Heart left ventricle (tissue), 16 donors: ENCODE data around the gene OSCP1. TPM values are rescaled to one million over a fixed set of nuclear protein-coding genes. Genes with fewer than 3 reads are reported as not detected.

Source experiments
- ATAC-seq, 4 donors: fragments of 200-7000 bp; cut with Tn5 transposase; one replicate each; pipeline ENCODE4 v1.9.1; 2020 to 2022; ENCODE audit warnings: moderate library complexity in 4 of 4, mild to moderate bottlenecking in 3 of 4, moderate number of reproducible peaks in 1 of 4
- DNase-seq, 5 donors: peaks; one replicate each; pipeline ENCODE4 v3.0.0-alpha.2; 2020
- H3K27ac ChIP-seq, 12 donors: fragments of 200-600 bp; sonication (generic) in 4 of 12; one replicate each; pipeline versions ENCODE4 v1.5.0 to v1.8.0; 2016 to 2022; ENCODE audit warnings: mild to moderate bottlenecking in 2 of 12
- H3K27me3 ChIP-seq, 9 donors: fragments of 200-600 bp; sonication (generic) in 2 of 9; one replicate each; pipeline versions ENCODE4 v1.5.1 to v1.8.0; 2016 to 2022; ENCODE audit warnings: mild to moderate bottlenecking in 3 of 9
- H3K36me3 ChIP-seq, 9 donors: fragments of 200-600 bp; sonication (generic) in 2 of 9; one replicate each; pipeline versions ENCODE4 v1.5.0 to v1.8.0; 2018 to 2022; ENCODE audit warnings: mild to moderate bottlenecking in 2 of 9
- H3K4me1 ChIP-seq, 12 donors: fragments of 200-600 bp; sonication (generic) in 4 of 12; one replicate each; pipeline versions ENCODE4 v1.5.0 to v1.8.0; 2016 to 2022; ENCODE audit warnings: mild to moderate bottlenecking in 3 of 12
- H3K4me3 ChIP-seq, 12 donors: fragments of 200-600 bp; sonication (generic) in 4 of 12; one replicate each; pipeline versions ENCODE4 v1.5.0 to v1.8.0; 2017 to 2022; ENCODE audit warnings: mild to moderate bottlenecking in 9 of 12, moderate library complexity in 4 of 12
- H3K9me3 ChIP-seq, 12 donors: fragments of 200-600 bp; sonication (generic) in 4 of 12; one replicate each; pipeline versions ENCODE4 v1.5.0 to v1.8.0; 2016 to 2022; ENCODE audit warnings: mild to moderate bottlenecking in 1 of 12
- CTCF ChIP-seq, 12 donors: fragments of 200-600 bp; sonication (generic) in 4 of 12; IDR thresholded peaks; one replicate each; pipeline versions ENCODE4 v1.5.0 to v1.8.0; 2018 to 2022; ENCODE audit warnings: antibody characterized with exemption in 12 of 12, mild to moderate bottlenecking in 5 of 12
- POLR2A ChIP-seq, 2 donors: fragments of 450-650 bp; IDR thresholded peaks; one replicate each; pipeline ENCODE4 v1.6.1; 2017; ENCODE audit warnings: antibody characterized with exemption in 2 of 2, mild to moderate bottlenecking in 2 of 2, moderate library complexity in 2 of 2
- WGBS, 4 donors: extraction: QIAGEN DNeasy Blood & Tissue Kit in 2 of 4; methylation state at CpG; one replicate each; pipeline versions ENCODE4 v1.1.5 to v1.1.7; 2013 to 2018; 5-methylcytosine and 5-hydroxymethylcytosine counted together
- intact Hi-C, 10 donors: fragments of 100-400 bp; cut with DNase I; formaldehyde crosslinking; loops; one replicate each; pipeline versions ENCODE4 v1.11.1 to v1.14.2; 2022
- polyA plus RNA-seq, 2 donors: library from polyadenylated mRNA; stranded (reverse); fragments of 200-250 nt; gene quantifications; one replicate each; pipeline ENCODE4 v1.2.3, GENCODE V29; 2013
- total RNA-seq, 9 donors: library from RNA; depleted of rRNA in 2 of 9; stranded (reverse); fragments of >200 nt in 2 of 9; fragmentation: NEBNext Ultra II Directional in 3 of 9; extraction: Animal tissue kit (Norgen Biotek cat#: 25700) in 3 of 9; gene quantifications; one replicate each; pipeline versions ENCODE4 v1.1.0 to v1.2.4, GENCODE V29; 2016 to 2023
- donor health status: ischemic (EF 13 %, LVEDD 7.1; RV severe dilation, severe dysfunction).
- donor health status: healthy with polysubstance abuse.
- donor health status: DM: no; HTN: yes; CAD: no.
- donor health status: DM: no; HTN: no; CAD: no.
- donor health status: ischemic (EF 25% LVEDD 6.9; RV normal size, moderate dysfunction).
- donor health status: ischemic (EF 25% LVEDD 5.7; RV mildly dilated, moderate dysfunction).
- donor health status: healthy.
- donor health status: DM: yes; HTN: yes; CAD: no.
- donor health status: ischemic (EF 35%, LVEDD 5.7; RV mildly dilated, moderate dysfunction).
- donor health status: nonischemic (EF 11% LVEDD 7.7; RV severe dilation, severe dysfunction).
- donor health status: DM: yes; HTN: yes; CAD: no.
- donor health status: PGD.
- donor health status: ischemic (EF 29% LVEDD 5.4; RV normal size, mild dysfunction).
- donor health status: nonischemic (EF 23%, LVEDD 6.1; RV moderate dilation, normal function).

Gene OSCP1
- total and polyA plus RNA-seq, 11 donors: 3.8 to 11.5 (median 6.0) TPM

GRCh38 chr1:36396359-36396758 lies 53.9 kb downstream of the OSCP1 start:
- 80 to 82% (median 81%) methylated on average over 6 of the region's 6 CpGs for WGBS, 4 donors
- Histone ChIP-seq H3K4me3 (peak overlapping the region in 6 of 12 donors; percentile 68 to 90 (median 76)), H3K27ac (peak overlapping the region in 4 of 12 donors; percentile 4 to 95 (median 92))

DNA sequence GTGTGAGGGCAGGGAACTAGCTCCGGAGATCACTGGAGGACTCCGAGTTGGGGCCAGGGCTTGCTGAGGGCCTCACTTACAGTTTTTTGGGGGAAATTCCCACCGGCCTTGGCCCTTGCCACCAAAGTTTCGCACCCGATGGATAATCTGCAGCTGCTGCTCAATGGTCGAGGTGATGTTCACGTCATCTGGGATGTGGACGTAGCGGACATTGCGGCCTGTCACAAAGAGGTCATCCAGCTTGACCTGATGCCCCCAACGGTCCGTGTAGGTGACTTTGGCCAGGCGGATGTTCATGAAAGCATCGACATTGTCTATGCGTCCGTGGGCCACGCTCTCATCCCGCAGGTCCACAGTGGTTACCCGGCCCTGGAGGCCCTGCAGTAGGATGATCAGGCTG lies 56.6 kb downstream of the OSCP1 start:
- no peak for ATAC-seq
- Histone ChIP-seq H3K36me3 (peaks cover 0 to 47% (median 40%) of the 10 kb centered on the region in 9 donors), H3K4me1 (peaks cover 0 to 53% (median 23%) of the 10 kb centered on the region in 12 donors), H3K27ac (no peak overlapping the region), H3K9me3 (no peaks in the 10 kb centered on the region), H3K27me3 (no peaks in the 10 kb centered on the region), H3K4me3 (no peak overlapping the region)
- WGBS, 4 donors: 93 to 95% (median 95%) methylated on average over 17 to 19 of the region's 19 CpGs
- no peak for TF ChIP-seq CTCF (IDR thresholded peaks at IDR 0.05)
- no peak for TF ChIP-seq POLR2A (IDR thresholded peaks at IDR 0.05)
- DNase-seq: peak in 1 of 5 donors; percentile 7
- intact Hi-C loops: no loop called here

More at GRCh38 chr1:36396359-36396758, 53.9 kb downstream of the OSCP1 start:
- H3K27me3 ChIP-seq: no peaks in the 10 kb centered on the region
- ATAC-seq: no peak
- TF ChIP-seq POLR2A (IDR thresholded peaks at IDR 0.05) (no peak), CTCF (IDR thresholded peaks at IDR 0.05) (no peak)
- peaks cover 0 to 36% (median 14%) of the 10 kb centered on the region in 12 donors for H3K4me1 ChIP-seq
- DNase-seq: no peak
- intact Hi-C loops: loop anchor here in 1 of 10 donors (5.0 kb wide), 1 partner anchor 174 kb away; the partner anchor contains the start of gene THRAP3
- H3K36me3 ChIP-seq: peaks cover 0 to 30% (median 27%) of the 10 kb centered on the region in 9 donors
- no peaks in the 10 kb centered on the region for H3K9me3 ChIP-seq

GRCh38 chr1:36392836-36393235 lies 57.4 kb downstream of the OSCP1 start:
- intact Hi-C loops: no loop called here
- Histone ChIP-seq H3K27me3 (no peaks in the 10 kb centered on the region), H3K4me3 (no peak overlapping the region), H3K9me3 (no peaks in the 10 kb centered on the region), H3K27ac (no peak overlapping the region), H3K36me3 (peaks cover 0 to 47% (median 40%) of the 10 kb centered on the region in 9 donors), H3K4me1 (peaks cover 0 to 54% (median 21%) of the 10 kb centered on the region in 12 donors)
- no peak for TF ChIP-seq CTCF (IDR thresholded peaks at IDR 0.05)
- TF ChIP-seq POLR2A (IDR thresholded peaks at IDR 0.05): no peak
- 87 to 92% (median 89%) methylated on average over 3 to 4 of the region's 4 CpGs for WGBS, 4 donors
- no peak for ATAC-seq
- DNase-seq: peak in 1 of 5 donors; percentile 3

DNA sequence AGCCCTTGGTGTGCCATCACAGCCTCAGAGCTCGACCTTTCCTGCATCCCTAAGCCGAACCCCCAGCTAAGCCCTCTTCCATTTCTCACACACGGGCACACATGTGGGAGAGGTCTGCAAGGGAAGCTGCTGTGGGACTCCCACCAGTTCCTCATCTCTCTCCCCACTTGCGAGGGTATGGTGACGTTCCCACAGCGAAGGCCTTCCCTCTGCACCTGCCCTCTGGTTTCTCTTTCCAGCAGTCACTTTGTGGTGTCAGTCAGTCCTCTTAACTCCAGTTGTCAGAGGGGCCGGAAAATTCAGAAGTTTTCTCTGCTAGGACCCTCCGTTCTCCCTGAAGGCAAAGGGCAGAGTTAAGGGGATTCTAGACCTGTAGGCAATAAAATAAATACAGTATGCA lies 59.0 kb downstream of the OSCP1 start:
- Histone ChIP-seq H3K9me3 (no peaks in the 10 kb centered on the region), H3K36me3 (peaks cover 0 to 47% (median 40%) of the 10 kb centered on the region in 9 donors), H3K4me1 (peaks cover 0 to 58% (median 27%) of the 10 kb centered on the region in 12 donors), H3K27me3 (no peaks in the 10 kb centered on the region), H3K27ac (no peak overlapping the region), H3K4me3 (no peak overlapping the region)
- intact Hi-C loops: no loop called here
- 90 to 97% (median 94%) methylated on average over 8 of the region's 8 CpGs for WGBS, 4 donors
- ATAC-seq (no peak), DNase-seq (peak in 1 of 5 donors; percentile 12)
- no peak for TF ChIP-seq CTCF (IDR thresholded peaks at IDR 0.05)
- TF ChIP-seq POLR2A (IDR thresholded peaks at IDR 0.05): no peak
